DMS79 treated with DMSO at 0.1 percent for 48 hours (cell line): ENCODE data around the gene ITM2B.
"Not testable (repeated sequence)": the region's sequence is repeated elsewhere in the genome, so short reads cannot be mapped to it uniquely, and the experiment has no call there.

ENCODE experiments used
- DNase-seq: peaks from one replicate; lab custom pipeline; 2025; lab: John Stamatoyannopoulos, UW

The ITM2B gene

GRCh38 chr13:48224701-48225100 lies 8.3 kb upstream of the ITM2B start:
- DNase-seq = no peak

- DNase-seq = no peak
Observed at GRCh38 chr13:48230541-48230940, 2.5 kb upstream of the ITM2B start.

- no peak for DNase-seq
Observed at GRCh38 chr13:48231080-48231479, 1.9 kb upstream of the ITM2B start.

GRCh38 chr13:48231933-48232332 lies 1.1 kb upstream of the ITM2B start:
- DNase-seq = no peak

- DNase-seq = peak; percentile 39
Observed at GRCh38 chr13:48232420-48233045, 473 bp upstream of the ITM2B start.

- DNase-seq = peak; percentile 63
Observed at GRCh38 chr13:48233889-48234488, 983 bp downstream of the ITM2B start.

GRCh38 chr13:48234566-48235340 lies 1.7 kb downstream of the ITM2B start:
- DNase-seq = peak; percentile 18

- DNase-seq = peak; percentile 61
Observed at GRCh38 chr13:48235341-48236135, 2.5 kb downstream of the ITM2B start.

GRCh38 chr13:48236528-48237353 lies 3.7 kb downstream of the ITM2B start:
- no peak for DNase-seq

GRCh38 chr13:48239369-48239768 lies 6.4 kb downstream of the ITM2B start:
- DNase-seq = not testable (repeated sequence)

GRCh38 chr13:48241651-48242050 lies 8.6 kb downstream of the ITM2B start:
- DNase-seq = no peak

GRCh38 chr13:48242677-48243076 lies 9.7 kb downstream of the ITM2B start:
- DNase-seq = no peak

- DNase-seq = no peak
Observed at GRCh38 chr13:48244159-48244558, 11.2 kb downstream of the ITM2B start.

- DNase-seq = no peak
Observed at GRCh38 chr13:48246102-48246501, 13.1 kb downstream of the ITM2B start.

GRCh38 chr13:48249018-48249417 lies 16.0 kb downstream of the ITM2B start:
- no peak for DNase-seq

- DNase-seq = no peak
Observed at GRCh38 chr13:48251611-48252081, 18.6 kb downstream of the ITM2B start.

- no peak for DNase-seq
Observed at GRCh38 chr13:48252176-48252575, 19.2 kb downstream of the ITM2B start.

- no peak for DNase-seq
Observed at GRCh38 chr13:48253849-48254248, 20.8 kb downstream of the ITM2B start.

GRCh38 chr13:48255090-48255489 lies 22.1 kb downstream of the ITM2B start:
- no peak for DNase-seq

GRCh38 chr13:48255954-48256353 lies 22.9 kb downstream of the ITM2B start:
- DNase-seq = no peak

GRCh38 chr13:48258002-48258401 lies 25.0 kb downstream of the ITM2B start:
- no peak for DNase-seq
